SH-SY5Y (cell line): ENCODE results near the gene HECW1.

Source experiments
- GATA2 ChIP-seq: IDR thresholded peaks from 2 replicates; pipeline ENCODE4 v1.6.1; 2011; ENCODE audit warnings: mild to moderate bottlenecking, low read depth, low read length
- GATA3 ChIP-seq: IDR thresholded peaks from 2 replicates; pipeline ENCODE4 v1.6.1; 2011; ENCODE audit warnings: low read depth, mild to moderate bottlenecking, low read length, moderate library complexity

GRCh38 chr7:43110791-43111535, 1.5 kb upstream of the HECW1 start:
- TF ChIP-seq GATA2 (no peak), GATA3 (no peak)
